RCC 7860 (cell line): Measurements from ENCODE around the gene TOX3.

Experiments used
- DNase-seq: peaks from one replicate; pipeline ENCODE4 v3.0.0-alpha.2; 2015; ENCODE audit warnings: low spot score
- FAIRE-seq: peaks from 2 replicates; lab custom pipeline; 2012; peaks lifted over from hg19 to GRCh38; lab: Jason Lieb, UNC

The TOX3 gene

GRCh38 chr16:52547004-52547833 lies at the start of gene TOX3:
Gene TOX3 (minus strand): TSS chr16:52547143. CDS start chr16:52546723, 420 bp downstream.
- DNase-seq (no peak), FAIRE-seq (no peak)

GRCh38 chr16:52592778-52593177 lies 45.8 kb upstream of the TOX3 start:
- DNase-seq (no peak), FAIRE-seq (no peak)

GRCh38 chr16:52591934-52592592 lies 45.1 kb upstream of the TOX3 start:
- DNase-seq (no peak), FAIRE-seq (no peak)

- no peak for FAIRE-seq
- DNase-seq, result no peak
Measured at GRCh38 chr16:52591471-52591870, 44.5 kb upstream of the TOX3 start.

- FAIRE-seq (no peak), DNase-seq (no peak)
Measured at GRCh38 chr16:52586159-52586558, 39.2 kb upstream of the TOX3 start.

GRCh38 chr16:52584354-52585320 lies 37.7 kb upstream of the TOX3 start:
- DNase-seq (no peak), FAIRE-seq (no peak)

GRCh38 chr16:52581530-52581929 lies 34.6 kb upstream of the TOX3 start:
- DNase-seq (no peak), FAIRE-seq (no peak)

GRCh38 chr16:52580488-52580887 lies 33.5 kb upstream of the TOX3 start:
- FAIRE-seq (no peak), DNase-seq (no peak)

GRCh38 chr16:52578829-52579498 lies 32.0 kb upstream of the TOX3 start:
- FAIRE-seq, result no peak
- DNase-seq, result no peak

- no peak for DNase-seq
- no peak for FAIRE-seq
Measured at GRCh38 chr16:52578007-52578828, 31.3 kb upstream of the TOX3 start.

GRCh38 chr16:52577130-52577706 lies 30.3 kb upstream of the TOX3 start:
- no peak for FAIRE-seq

GRCh38 chr16:52573365-52574299 lies 26.7 kb upstream of the TOX3 start:
- no peak for DNase-seq
- FAIRE-seq, result no peak

More at GRCh38 chr16:52577130-52577706, 30.3 kb upstream of the TOX3 start:
- DNase-seq, result no peak

- no peak for FAIRE-seq
- no peak for DNase-seq
Measured at GRCh38 chr16:52572656-52573055, 25.7 kb upstream of the TOX3 start.

- no peak for FAIRE-seq
- DNase-seq, result no peak
Measured at GRCh38 chr16:52570495-52571091, 23.6 kb upstream of the TOX3 start.

- no peak for FAIRE-seq
- no peak for DNase-seq
Measured at GRCh38 chr16:52569701-52570100, 22.8 kb upstream of the TOX3 start.

- FAIRE-seq (no peak), DNase-seq (no peak)
Measured at GRCh38 chr16:52568983-52569690, 22.2 kb upstream of the TOX3 start.

- DNase-seq (no peak), FAIRE-seq (no peak)
Measured at GRCh38 chr16:52568495-52568894, 21.6 kb upstream of the TOX3 start.
